ENCODE data around the gene CTBP2. TPM values are rescaled to one million over a fixed set of nuclear protein-coding genes. Genes with fewer than 3 reads are reported as not detected.

Gene CTBP2
- total and polyA plus RNA-seq, 2 of the 13 experiments (the other 11 are each of a cell fraction or from before 2014, with no cell fraction given): 0.08 TPM; not detected in 1

- Histone ChIP-seq H3K4me2 (ENCODE audit: low read depth, low read length) (no peak overlapping the region), H3K9ac (ENCODE audit: insufficient read depth, low read depth, low read length) (no peak overlapping the region), H3K27ac (ENCODE audit: extremely low read length, insufficient read depth, low read length) (no peak overlapping the region), H3K4me1 (ENCODE audit: insufficient read depth, low read length) (peaks cover 6% of the 10 kb centered on the region; the same call in 1 of the 2 replicates), H2AFZ (ENCODE audit: low read length) (no peak overlapping the region), H3K9me3 (ENCODE audit: low read length) (no peaks in the 10 kb centered on the region), H3K27me3 (ENCODE audit: control insufficient read depth in 1 of 2, insufficient read depth in 2 of 2, low read length in 2 of 2) (peaks cover 11 to 69% of the 10 kb centered on the region in 2 experiments; a peak in 4 of 5 replicates), H3K79me2 (ENCODE audit: insufficient read depth, low read length) (no peaks in the 10 kb centered on the region), H4K20me1 (ENCODE audit: insufficient read depth, low read length) (no peaks in the 10 kb centered on the region), H3K4me3 (replicated peaks in 1 of 3; ENCODE audit: insufficient read depth in 1 of 3, low read depth in 2 of 3, low read length in 3 of 3) (no peak overlapping the region), H3K36me3 (replicated peaks in 1 of 2; ENCODE audit: control insufficient read depth in 1 of 2, insufficient read depth in 2 of 2, low read length in 2 of 2) (no peaks in the 10 kb centered on the region)
- no TSS peak for BruUV-seq (replicated peaks)
- DNase-seq (ENCODE audit: low spot score) (no peak), FAIRE-seq (no peak), ATAC-seq (no peak)
- WGBS (ENCODE audit: low lambda C conversion rate): 29% methylated on average over 3 of the region's 3 CpGs
- intact Hi-C loops (cut with micrococcal nuclease; ENCODE audit: unreplicated experiment) (no loop called here), in situ Hi-C loops (cut with HindIII; ENCODE audit: extremely low pct_ligation_motif_present, low pct_unique_long_range_greater_than_20kb) (no loop called here)
- CTCF ChIA-PET (ENCODE audit: low intra/inter-chr PET ratio, low total read pairs): no interaction called here
- POLR2A ChIA-PET: no interaction called here
- TF ChIP-seq SMYD3 (CRISPR knock-in tag; IDR thresholded peaks at IDR 0.05) (no peak), SIN3B (IDR thresholded peaks at IDR 0.05; ENCODE audit: low read length) (no peak), ZNF713 (CRISPR knock-in tag; IDR thresholded peaks at IDR 0.05) (no peak), ZFP1 (CRISPR knock-in tag; IDR thresholded peaks at IDR 0.05) (no peak), SUZ12 (IDR thresholded peaks at IDR 0.05; ENCODE audit: low read depth, low read length) (no peak)
These were observed 4.2 kb downstream of the CTBP2 start for GRCh38 chr10:125156196-125156595.

- no peak for DNase-seq (ENCODE audit: low spot score)
- H3K27me3 ChIP-seq (ENCODE audit: control insufficient read depth in 1 of 2, insufficient read depth in 2 of 2, low read length in 2 of 2): peaks cover 13 to 70% of the 10 kb centered on the region in 2 experiments; a peak in 4 of 5 replicates
- H3K36me3 ChIP-seq (replicated peaks in 1 of 2; ENCODE audit: control insufficient read depth in 1 of 2, insufficient read depth in 2 of 2, low read length in 2 of 2): no peaks in the 10 kb centered on the region
- FAIRE-seq: no peak
- no peak overlapping the region for H3K4me2 ChIP-seq (ENCODE audit: low read depth, low read length)
- H2AFZ ChIP-seq (ENCODE audit: low read length): no peak overlapping the region
- H3K79me2 ChIP-seq (ENCODE audit: insufficient read depth, low read length): no peaks in the 10 kb centered on the region
- intact Hi-C loops (cut with micrococcal nuclease; ENCODE audit: unreplicated experiment) (no loop called here), in situ Hi-C loops (cut with HindIII; ENCODE audit: extremely low pct_ligation_motif_present, low pct_unique_long_range_greater_than_20kb) (no loop called here)
- no peaks in the 10 kb centered on the region for H4K20me1 ChIP-seq (ENCODE audit: insufficient read depth, low read length)
- no peak for TF ChIP-seq SIN3B (IDR thresholded peaks at IDR 0.05; ENCODE audit: low read length)
- TF ChIP-seq HES4 (CRISPR knock-in tag; IDR thresholded peaks at IDR 0.05; ENCODE audit: borderline replicate concordance): no peak
- TF ChIP-seq ZNF746 (CRISPR knock-in tag; IDR thresholded peaks at IDR 0.05): no peak
- TF ChIP-seq ASH2L (IDR thresholded peaks at IDR 0.05; ENCODE audit: insufficient read length, low read depth, low read length): no peak
- TF ChIP-seq ZNF543 (CRISPR knock-in tag; IDR thresholded peaks at IDR 0.05): no peak
- no peak for TF ChIP-seq HNRNPUL1 (IDR thresholded peaks at IDR 0.05; ENCODE audit: low read depth, low read length)
- no peak for TF ChIP-seq IKZF5 (CRISPR knock-in tag; IDR thresholded peaks at IDR 0.05)
- no peak for TF ChIP-seq ZNF225 (CRISPR knock-in tag; IDR thresholded peaks at IDR 0.05)
- TF ChIP-seq RAD21 (CRISPR knock-in tag; IDR thresholded peaks at IDR 0.05): no peak
- no peak for TF ChIP-seq CENPT (CRISPR knock-in tag; IDR thresholded peaks at IDR 0.05; ENCODE audit: low read depth)
- TF ChIP-seq ZNF484 (CRISPR knock-in tag; IDR thresholded peaks at IDR 0.05; ENCODE audit: borderline replicate concordance, low read depth): no peak
- TF ChIP-seq ZGPAT (CRISPR knock-in tag; IDR thresholded peaks at IDR 0.05): no peak
- TF ChIP-seq NCOA1 (CRISPR knock-in tag; IDR thresholded peaks at IDR 0.05): no peak
- TF ChIP-seq MEIS2 (CRISPR knock-in tag; IDR thresholded peaks at IDR 0.05): no peak
- no peak for TF ChIP-seq ZNF24 (IDR thresholded peaks at IDR 0.05)
- no TSS peak for BruUV-seq (replicated peaks)
- peaks cover 6% of the 10 kb centered on the region; the same call in 1 of the 2 replicates for H3K4me1 ChIP-seq (ENCODE audit: insufficient read depth, low read length)
- POLR2A ChIA-PET: no interaction called here
- WGBS (ENCODE audit: low lambda C conversion rate): 9% methylated on average over 8 of the region's 8 CpGs
- no peak overlapping the region for H3K4me3 ChIP-seq (replicated peaks in 1 of 3; ENCODE audit: insufficient read depth in 1 of 3, low read depth in 2 of 3, low read length in 3 of 3)
- H3K9me3 ChIP-seq (ENCODE audit: low read length): no peaks in the 10 kb centered on the region
- no peak overlapping the region for H3K9ac ChIP-seq (ENCODE audit: insufficient read depth, low read depth, low read length)
- ATAC-seq: no peak
- no peak overlapping the region for H3K27ac ChIP-seq (ENCODE audit: extremely low read length, insufficient read depth, low read length)
- CTCF ChIA-PET (ENCODE audit: low intra/inter-chr PET ratio, low total read pairs): no interaction called here
These were observed 5.3 kb downstream of the CTBP2 start for GRCh38 chr10:125155101-125155500.

Data from HepG2 (cell line).